Renal cortex interstitium (tissue), 15 donors: ENCODE measurements around the gene TINAGL1. TPM values are rescaled to one million over a fixed set of nuclear protein-coding genes. Genes with fewer than 3 reads are reported as not detected.

Source experiments
- DNase-seq, 11 donors: peaks; one replicate each; pipeline ENCODE4 v3.0.0-alpha.2; 2013; ENCODE audit warnings: low read depth in 9 of 11, low spot score in 4 of 11; ENCODE audit errors: extremely low read depth in 1 of 11
- long read RNA-seq, 16 experiments: transcript quantifications; one replicate each; lab custom pipeline, GENCODE V29; 2026
- polyA plus RNA-seq, 3 donors: library from polyadenylated mRNA; unstranded; fragments of 120-200 nt; gene quantifications; one replicate each; pipeline ENCODE4 v1.2.1, GENCODE V29; 2013; ENCODE audit not compliant: insufficient read length in 3 of 3

TINAGL1 gene
- polyA plus RNA-seq = 10 to 100 TPM; 34.9 to 54.1 (median 40.9) TPM
- long read RNA-seq, donor 1, partial matches to known transcripts = 35 of 37 reads
- long read RNA-seq, donor 1, other reads (novel, unspliced or antisense) = 0 of 37 reads
- long read RNA-seq, donor 2, transcript TINAGL1-201 (12 exons, 2,187 nt) = major isoform, 8 of 10 reads
- long read RNA-seq, donor 2, partial matches to known transcripts = 0 of 10 reads
- long read RNA-seq, donor 2, other reads (novel, unspliced or antisense) = 0 of 10 reads
- long read RNA-seq, donor 3, transcript TINAGL1-201 (12 exons, 2,187 nt) = major isoform, 18 of 99 reads
- long read RNA-seq, donor 3, partial matches to known transcripts = 80 of 99 reads
- long read RNA-seq, donor 3, other reads (novel, unspliced or antisense) = 0 of 99 reads
- long read RNA-seq, donor 4, transcript TINAGL1-201 (12 exons, 2,187 nt) = major isoform, 11 of 62 reads
- long read RNA-seq, donor 4, partial matches to known transcripts = 51 of 62 reads
- long read RNA-seq, donor 4, other reads (novel, unspliced or antisense) = 0 of 62 reads
- long read RNA-seq, donor 5 = 0 reads
- long read RNA-seq, donor 6, transcript TINAGL1-201 (12 exons, 2,187 nt) = major isoform, 8 of 18 reads
- long read RNA-seq, donor 6, partial matches to known transcripts = 9 of 18 reads
- long read RNA-seq, donor 6, other reads (novel, unspliced or antisense) = 0 of 18 reads
- long read RNA-seq, donor 7, transcript TINAGL1-201 (12 exons, 2,187 nt) = major isoform, 15 of 95 reads
- long read RNA-seq, donor 7, partial matches to known transcripts = 79 of 95 reads
- long read RNA-seq, donor 7, other reads (novel, unspliced or antisense) = 0 of 95 reads
- long read RNA-seq, donor 8, transcript TINAGL1-201 (12 exons, 2,187 nt) = major isoform, 11 of 14 reads
- long read RNA-seq, donor 8, partial matches to known transcripts = 0 of 14 reads
- long read RNA-seq, donor 8, other reads (novel, unspliced or antisense) = 0 of 14 reads
- long read RNA-seq, donor 9, transcript TINAGL1-201 (12 exons, 2,187 nt) = major isoform, 11 of 75 reads
- long read RNA-seq, donor 9, partial matches to known transcripts = 63 of 75 reads
- long read RNA-seq, donor 9, other reads (novel, unspliced or antisense) = 0 of 75 reads
- long read RNA-seq, donor 10, partial matches to known transcripts = 0 of 4 reads
- long read RNA-seq, donor 10, other reads (novel, unspliced or antisense) = 0 of 4 reads
- long read RNA-seq, donor 11, transcript TINAGL1-201 (12 exons, 2,187 nt) = major isoform, 10 of 10 reads
- long read RNA-seq, donor 11, partial matches to known transcripts = 0 of 10 reads
- long read RNA-seq, donor 11, other reads (novel, unspliced or antisense) = 0 of 10 reads
- long read RNA-seq, donor 12, transcript TINAGL1-201 (12 exons, 2,187 nt) = major isoform, 7 of 7 reads
- long read RNA-seq, donor 12, partial matches to known transcripts = 0 of 7 reads
- long read RNA-seq, donor 12, other reads (novel, unspliced or antisense) = 0 of 7 reads
- long read RNA-seq, donor 13, transcript TINAGL1-201 (12 exons, 2,187 nt) = major isoform, 13 of 15 reads
- long read RNA-seq, donor 13, partial matches to known transcripts = 0 of 15 reads
- long read RNA-seq, donor 13, other reads (novel, unspliced or antisense) = 0 of 15 reads
- long read RNA-seq, donor 14, transcript TINAGL1-201 (12 exons, 2,187 nt) = major isoform, 10 of 65 reads
- long read RNA-seq, donor 14, partial matches to known transcripts = 54 of 65 reads
- long read RNA-seq, donor 14, other reads (novel, unspliced or antisense) = 0 of 65 reads
- long read RNA-seq, donor 15, transcript TINAGL1-201 (12 exons, 2,187 nt) = major isoform, 10 of 43 reads
- long read RNA-seq, donor 15, partial matches to known transcripts = 32 of 43 reads
- long read RNA-seq, donor 15, other reads (novel, unspliced or antisense) = 0 of 43 reads
- long read RNA-seq, donor 16, transcript TINAGL1-201 (12 exons, 2,187 nt) = major isoform, 26 of 166 reads
- long read RNA-seq, donor 16, partial matches to known transcripts = 138 of 166 reads
- long read RNA-seq, donor 16, other reads (novel, unspliced or antisense) = 0 of 166 reads

DNA sequence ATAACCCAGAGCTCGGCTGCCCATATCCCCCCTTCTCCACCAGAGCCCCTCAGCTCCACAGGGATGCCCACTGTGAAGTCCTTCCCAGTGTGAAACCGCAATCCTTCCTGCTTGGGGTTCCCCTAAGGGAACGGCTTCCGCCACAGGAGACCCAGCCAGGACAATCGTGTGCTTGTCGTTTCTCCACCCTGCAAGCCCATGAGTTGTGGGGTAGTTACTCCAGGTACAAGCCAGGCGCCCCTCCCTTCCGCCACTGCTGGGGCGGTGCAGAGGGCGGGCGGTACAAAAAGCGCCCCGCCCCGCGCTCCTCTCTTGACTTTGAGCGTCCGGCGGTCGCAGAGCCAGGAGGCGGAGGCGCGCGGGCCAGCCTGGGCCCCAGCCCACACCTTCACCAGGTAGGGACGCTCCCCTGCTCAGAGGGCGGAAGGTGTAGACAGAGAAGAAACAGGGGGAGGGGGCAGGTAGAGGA is at the start of gene TINAGL1:
Gene TINAGL1, plus strand, starts transcription at position 315 of the 469 bp plus-strand sequence. CDS start 634 bp downstream, outside the sequence.
- peak in 1 of 11 donors; percentile 41 for DNase-seq

DNA sequence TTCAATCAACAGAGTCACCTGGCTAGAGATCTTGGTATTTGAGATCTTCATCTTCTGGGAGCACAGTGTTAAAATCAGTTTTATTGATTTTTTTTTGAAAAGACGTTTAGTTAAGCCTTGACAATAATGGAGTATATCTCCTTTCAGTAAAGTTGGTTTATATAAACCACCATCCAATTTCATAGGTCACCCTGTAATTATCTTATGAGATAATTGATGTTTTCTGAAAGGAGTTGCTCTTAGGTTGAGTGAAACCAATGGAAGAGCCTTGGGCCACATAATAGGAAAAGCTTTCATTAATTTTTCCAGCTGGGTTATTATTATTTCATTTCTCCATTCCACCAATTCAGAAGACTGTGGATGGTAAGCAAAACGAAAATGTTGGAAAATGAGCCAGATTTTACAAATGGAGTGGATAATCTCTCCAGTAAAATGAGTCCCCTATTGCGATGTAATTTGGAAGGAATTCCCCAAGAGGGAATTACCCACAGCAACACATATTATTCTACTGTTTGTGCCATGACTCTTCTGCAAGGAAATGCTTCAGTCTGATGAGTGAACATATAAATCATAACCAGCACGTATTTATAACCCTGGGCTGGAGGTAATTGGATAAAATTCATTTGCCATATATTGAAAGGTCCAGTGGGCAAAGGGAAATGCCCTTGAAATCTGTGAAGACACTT is 46.2 kb upstream of the TINAGL1 start:
- DNase-seq = no peak

- DNase-seq = no peak
Measured at GRCh38 chr1:31531177-31531999, 44.9 kb upstream of the TINAGL1 start.

- DNase-seq = no peak
Measured at GRCh38 chr1:31532173-31532572, 44.1 kb upstream of the TINAGL1 start.

GRCh38 chr1:31535561-31535960 is 40.8 kb upstream of the TINAGL1 start:
- no peak for DNase-seq

- DNase-seq = no peak
Measured at GRCh38 chr1:31539329-31539728, 37.0 kb upstream of the TINAGL1 start.

DNA sequence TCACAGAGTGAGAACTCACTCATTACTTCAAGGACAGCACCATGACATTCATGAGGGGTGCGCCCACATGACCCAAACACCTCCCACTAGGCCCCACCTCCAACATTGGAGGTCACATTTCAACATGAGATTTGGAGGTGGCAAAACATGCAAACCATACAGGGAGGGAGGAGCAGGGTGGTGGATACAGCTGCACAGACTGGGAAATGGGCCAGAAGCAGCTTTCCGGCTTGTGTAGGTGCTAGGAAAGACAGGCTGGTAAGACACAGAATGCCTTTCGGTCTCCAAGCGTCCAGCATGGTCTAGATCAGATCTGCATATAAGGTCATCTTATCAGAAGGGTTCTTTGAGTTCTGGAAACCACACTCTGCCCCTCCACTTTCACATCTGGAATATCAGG is 35.1 kb upstream of the TINAGL1 start:
- no peak for DNase-seq

- DNase-seq = no peak
Measured at GRCh38 chr1:31545927-31546540, 30.3 kb upstream of the TINAGL1 start.

DNA sequence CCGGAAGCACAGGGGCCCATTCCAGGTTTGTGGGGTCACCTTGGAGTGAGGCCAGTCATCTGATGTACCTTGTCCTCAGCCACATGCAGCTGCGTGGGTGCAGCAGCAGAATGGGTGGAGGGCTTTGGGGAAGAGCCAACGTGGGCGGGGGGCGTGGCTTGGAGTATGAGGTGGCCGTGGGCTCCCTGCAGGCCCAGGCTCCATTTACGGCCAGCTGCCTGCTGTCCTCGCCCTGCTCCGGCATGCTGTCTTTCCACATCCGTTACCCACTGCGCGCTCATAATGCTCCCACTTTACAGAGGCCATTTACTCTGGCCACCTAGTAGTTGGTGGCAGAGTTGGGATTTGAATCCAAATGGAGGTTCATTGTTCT is 27.8 kb upstream of the TINAGL1 start:
- DNase-seq = peak in 2 of 11 donors; percentile 9 to 38

DNA sequence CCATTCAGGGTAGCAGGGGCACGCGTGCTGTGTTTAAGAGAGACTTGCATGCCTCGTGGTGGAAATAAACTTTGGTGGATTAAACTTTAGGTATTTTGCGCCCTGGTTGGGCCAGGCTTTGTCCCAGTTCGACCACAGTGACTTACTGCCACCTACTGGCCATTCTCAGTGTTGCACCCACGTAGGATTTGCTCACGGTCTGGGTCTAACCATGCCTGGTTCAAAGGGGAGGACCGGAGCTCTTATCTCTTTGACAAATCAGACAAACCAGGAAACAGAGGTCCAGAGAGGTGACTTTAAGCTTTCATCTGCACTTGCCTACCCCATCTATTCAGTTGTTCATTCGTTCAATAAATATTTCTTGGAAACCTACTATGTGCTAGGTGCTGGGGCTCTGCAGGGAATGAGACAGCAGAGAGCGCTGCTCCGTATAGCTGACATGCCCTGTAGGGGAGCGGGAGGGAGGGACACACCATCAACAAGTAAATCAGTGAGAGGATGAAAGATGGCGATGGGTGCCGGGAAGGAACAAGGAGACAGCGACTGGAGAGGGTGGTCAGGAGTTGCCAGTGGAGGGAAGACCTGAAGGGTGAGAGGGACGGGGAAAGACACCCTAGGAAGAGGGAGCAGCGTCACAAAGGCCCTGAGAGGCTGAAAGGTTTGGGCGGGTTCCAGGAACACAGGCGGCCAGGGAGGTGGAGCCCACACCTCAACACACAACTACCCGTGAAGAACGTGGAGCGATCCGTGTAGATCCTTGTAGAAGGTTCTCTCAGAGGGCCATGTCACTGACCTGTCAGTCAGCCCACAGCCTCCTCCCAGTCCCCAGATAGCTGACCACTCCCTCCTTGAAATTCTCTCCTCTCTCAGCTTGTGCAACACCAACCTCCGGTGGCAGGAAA is 27.2 kb upstream of the TINAGL1 start:
- peak; percentile 80 to 95 (median 87) for DNase-seq

DNA sequence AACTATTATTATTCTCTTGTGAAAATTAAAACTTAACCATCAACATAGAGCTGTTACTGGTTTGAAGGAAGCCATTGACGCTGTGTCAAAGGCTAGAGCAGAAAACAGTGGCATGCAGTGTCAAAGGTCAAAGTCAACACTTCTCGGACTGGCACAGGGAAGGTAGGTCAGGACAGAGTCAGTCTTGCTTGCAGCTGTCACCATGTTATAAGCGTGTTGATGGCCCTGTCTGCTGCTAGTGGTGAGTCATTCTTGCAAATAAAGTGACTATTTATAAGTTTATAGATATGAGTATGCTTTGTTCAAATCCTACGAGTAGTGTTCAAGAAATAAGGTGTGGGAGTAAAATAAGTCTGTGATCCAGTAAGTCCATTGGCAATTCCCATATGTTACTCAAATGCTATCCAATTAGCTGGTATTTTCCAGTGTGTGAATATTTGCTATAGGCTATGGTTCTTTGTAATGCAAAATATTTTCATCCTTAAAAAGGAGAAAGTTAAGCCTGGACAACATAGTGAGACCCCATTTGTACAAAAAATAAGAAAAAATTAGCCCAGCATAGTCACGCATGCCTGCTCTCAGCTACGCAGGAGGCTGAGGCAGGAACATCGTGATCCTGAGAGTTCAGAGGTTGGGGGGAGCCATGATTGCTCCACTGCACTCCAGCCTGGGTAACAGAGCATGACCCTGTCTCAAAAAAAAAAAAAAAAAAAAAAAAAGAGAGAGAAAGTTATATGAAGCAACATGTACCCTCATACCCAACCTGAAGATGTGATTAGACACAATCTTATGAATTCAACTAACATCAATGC is 26.3 kb upstream of the TINAGL1 start:
- no peak for DNase-seq

DNA sequence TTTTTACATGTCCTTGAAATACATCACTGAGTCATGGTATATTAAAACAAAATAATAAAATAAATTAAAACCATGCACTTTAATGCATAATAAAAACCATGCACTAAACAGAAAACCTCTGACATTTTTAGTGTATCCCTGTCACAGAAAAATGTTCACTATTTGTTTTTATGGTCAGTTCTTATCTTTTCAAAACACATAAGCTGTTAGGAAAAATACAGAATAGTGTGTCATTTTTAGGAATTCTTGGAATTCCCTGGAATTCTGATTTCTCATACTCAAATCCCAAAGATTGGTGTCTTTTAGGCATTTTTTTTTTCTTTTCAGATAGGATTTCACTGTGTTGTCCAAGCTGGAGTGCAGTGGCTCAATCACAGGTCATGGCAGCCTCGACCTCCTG is 25.1 kb upstream of the TINAGL1 start:
- DNase-seq = no peak

GRCh38 chr1:31552489-31552888 is 23.8 kb upstream of the TINAGL1 start:
- no peak for DNase-seq

GRCh38 chr1:31556481-31557006 is 19.8 kb upstream of the TINAGL1 start:
- no peak for DNase-seq
